Upper lobe of left lung (tissue), 6 donors: ENCODE measurements around the gene LATS2. TPM values are rescaled to one million over a fixed set of nuclear protein-coding genes. Genes with fewer than 3 reads are reported as not detected.

Source experiments
- ATAC-seq, 2 donors: fragments of 200-7000 bp; cut with Tn5 transposase; one replicate each; pipeline ENCODE4 v1.9.1; 2022; ENCODE audit warnings: mild to moderate bottlenecking in 2 of 2, moderate library complexity in 2 of 2; ENCODE audit not compliant: low FRiP score in 2 of 2
- DNase-seq, 2 donors: peaks; one replicate each; pipeline ENCODE4 v3.0.0-alpha.2; 2019 to 2020
- H3K27ac ChIP-seq, 4 donors: fragments of 200-600 bp; sonication (generic); one replicate each; pipeline ENCODE4 v1.5.1; 2016 to 2019
- H3K27me3 ChIP-seq, 4 donors: fragments of 200-600 bp; sonication (generic); one replicate each; pipeline ENCODE4 v1.5.1; 2017 to 2019
- H3K36me3 ChIP-seq, 4 donors: fragments of 200-600 bp; sonication (generic); one replicate each; pipeline ENCODE4 v1.5.1; 2016 to 2019
- H3K4me1 ChIP-seq, 4 donors: fragments of 200-600 bp; sonication (generic); one replicate each; pipeline ENCODE4 v1.5.1; 2018 to 2019
- H3K4me3 ChIP-seq, 4 donors: fragments of 200-600 bp; sonication (generic); one replicate each; pipeline ENCODE4 v1.5.1; 2017 to 2019; ENCODE audit warnings: mild to moderate bottlenecking in 2 of 4, moderate library complexity in 1 of 4
- H3K9me3 ChIP-seq, 4 donors: fragments of 200-600 bp; sonication (generic); one replicate each; pipeline ENCODE4 v1.5.1; 2018 to 2019
- EP300 ChIP-seq, 4 donors: sonication (generic); formaldehyde crosslinking; IDR thresholded peaks; one replicate each; pipeline ENCODE4 v1.5.1; 2017; ENCODE audit warnings: antibody characterized with exemption in 4 of 4, control low read depth in 2 of 4
- POLR2A ChIP-seq, 4 donors: fragments of 450-650 bp; IDR thresholded peaks; one replicate each; pipeline ENCODE4 v1.5.1; 2016 to 2017; ENCODE audit warnings: antibody characterized with exemption in 4 of 4, mild to moderate bottlenecking in 2 of 4
- POLR2AphosphoS5 ChIP-seq, 2 donors: sonication (generic); formaldehyde crosslinking; IDR thresholded peaks; one replicate each; pipeline ENCODE4 v1.5.1; 2017; ENCODE audit warnings: antibody characterized with exemption in 2 of 2
- WGBS, 2 donors: methylation state at CpG; one replicate each; pipeline ENCODE4 v1.1.5; 2017 to 2018; 5-methylcytosine and 5-hydroxymethylcytosine counted together
- total RNA-seq, 6 donors: library from RNA; depleted of rRNA in 4 of 6; stranded (reverse); fragments of >200 nt in 4 of 6; gene quantifications; one replicate each; pipeline versions ENCODE4 v1.1.0 to v1.2.1, GENCODE V29; 2016 to 2021
- TF ChIP-seq, protein P1 (sequence below), 6 experiments: fragments of 450-650 bp in 4 of 6; fragments of 200-600 bp in 2 of 6; sonication (generic) in 2 of 6; IDR thresholded peaks; one replicate each; pipeline ENCODE4 v1.5.1; 2016 to 2019; ENCODE audit warnings: antibody characterized with exemption in 6 of 6
- donor health status: DM: no; HTN: no; CAD: no; lungs with moderate emphysema.
- donor health status: DM: no; HTN: yes; CAD: no; lungs with severe emphysema.

LATS2 gene
- total RNA-seq, result 10 to 100 TPM; 26.2 to 44.4 (median 39.5) TPM

GRCh38 chr13:21061029-21061763 lies at the start of gene LATS2:
LATS2 (minus strand) TSS chr13:21061586; CDS start chr13:21046026, 15,560 bp downstream.
- peak; percentile 96 to 97 for ATAC-seq
- TF ChIP-seq POLR2AphosphoS5 (IDR thresholded peaks at IDR 0.05) (peak; percentile 84 to 93), POLR2A (IDR thresholded peaks at IDR 0.05) (peak; percentile 51 to 97 (median 92)), EP300 (IDR thresholded peaks at IDR 0.05) (peak in 2 of 4 donors; percentile 36 to 51)
- TF ChIP-seq, protein P1, sequence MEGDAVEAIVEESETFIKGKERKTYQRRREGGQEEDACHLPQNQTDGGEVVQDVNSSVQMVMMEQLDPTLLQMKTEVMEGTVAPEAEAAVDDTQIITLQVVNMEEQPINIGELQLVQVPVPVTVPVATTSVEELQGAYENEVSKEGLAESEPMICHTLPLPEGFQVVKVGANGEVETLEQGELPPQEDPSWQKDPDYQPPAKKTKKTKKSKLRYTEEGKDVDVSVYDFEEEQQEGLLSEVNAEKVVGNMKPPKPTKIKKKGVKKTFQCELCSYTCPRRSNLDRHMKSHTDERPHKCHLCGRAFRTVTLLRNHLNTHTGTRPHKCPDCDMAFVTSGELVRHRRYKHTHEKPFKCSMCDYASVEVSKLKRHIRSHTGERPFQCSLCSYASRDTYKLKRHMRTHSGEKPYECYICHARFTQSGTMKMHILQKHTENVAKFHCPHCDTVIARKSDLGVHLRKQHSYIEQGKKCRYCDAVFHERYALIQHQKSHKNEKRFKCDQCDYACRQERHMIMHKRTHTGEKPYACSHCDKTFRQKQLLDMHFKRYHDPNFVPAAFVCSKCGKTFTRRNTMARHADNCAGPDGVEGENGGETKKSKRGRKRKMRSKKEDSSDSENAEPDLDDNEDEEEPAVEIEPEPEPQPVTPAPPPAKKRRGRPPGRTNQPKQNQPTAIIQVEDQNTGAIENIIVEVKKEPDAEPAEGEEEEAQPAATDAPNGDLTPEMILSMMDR (IDR thresholded peaks at IDR 0.05), result peak in 4 of 6 experiments; percentile 8 to 60 (median 36)
- Histone ChIP-seq H3K9me3 (no peaks in the 10 kb centered on the region), H3K27me3 (no peaks in the 10 kb centered on the region), H3K4me3 (peak within 1 kb of the TSS; percentile 70 to 94 (median 80)), H3K36me3 (no peaks in the 10 kb centered on the region), H3K4me1 (peaks cover 18 to 40% (median 33%) of the 10 kb centered on the region in 4 donors), H3K27ac (peak within 1 kb of the TSS; percentile 98 to 100 (median 100))
- 0 to 1% methylated on average over 1 to 23 of the region's 96 CpGs for WGBS, 2 donors
- DNase-seq, result peak; percentile 98 to 99

- no peaks in the 10 kb centered on the region for H3K9me3 ChIP-seq
- no peak for TF ChIP-seq POLR2AphosphoS5 (IDR thresholded peaks at IDR 0.05)
- TF ChIP-seq, protein P1 (IDR thresholded peaks at IDR 0.05), result no peak
- H3K36me3 ChIP-seq, result no peaks in the 10 kb centered on the region
- H3K27me3 ChIP-seq, result no peaks in the 10 kb centered on the region
- ATAC-seq, result no peak
- 84% methylated on average over 7 of the region's 7 CpGs for WGBS, 2 donors
- peak in 1 of 2 donors; percentile 42 for DNase-seq
- H3K27ac ChIP-seq, result no peak overlapping the region
- no peak overlapping the region for H3K4me3 ChIP-seq
- H3K4me1 ChIP-seq, result peaks cover 0 to 4% (median 0%) of the 10 kb centered on the region in 4 donors
Observed at GRCh38 chr13:21109168-21109567, 47.8 kb upstream of the LATS2 start.

DNA sequence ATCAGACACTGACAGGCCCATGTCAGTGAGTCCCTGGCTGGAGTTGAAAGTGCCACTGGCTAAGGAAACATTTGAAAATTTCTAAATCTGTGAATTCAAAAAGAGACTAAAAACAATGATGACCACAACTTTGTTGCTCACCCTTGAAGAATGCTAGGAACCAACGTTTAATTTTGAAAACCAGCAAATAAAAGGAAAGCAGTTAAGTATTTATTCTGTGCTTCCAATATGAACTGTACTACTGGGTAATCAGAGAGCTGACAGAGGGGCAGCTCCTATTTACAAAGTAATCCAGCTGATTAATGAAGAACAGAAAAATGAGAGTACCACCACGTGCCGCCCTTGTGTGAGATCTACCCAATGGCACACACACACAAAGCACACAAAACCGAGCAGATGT lies 44.7 kb upstream of the LATS2 start:
- Histone ChIP-seq H3K27me3 (no peaks in the 10 kb centered on the region), H3K9me3 (no peaks in the 10 kb centered on the region), H3K4me1 (peaks cover 0 to 4% (median 0%) of the 10 kb centered on the region in 4 donors), H3K36me3 (no peaks in the 10 kb centered on the region), H3K27ac (no peak overlapping the region), H3K4me3 (no peak overlapping the region)
- DNase-seq (no peak), ATAC-seq (no peak)
- TF ChIP-seq POLR2A (IDR thresholded peaks at IDR 0.05) (no peak), POLR2AphosphoS5 (IDR thresholded peaks at IDR 0.05) (no peak), EP300 (IDR thresholded peaks at IDR 0.05) (no peak)
- TF ChIP-seq, protein P1 (IDR thresholded peaks at IDR 0.05), result no peak
- 59 to 63% methylated on average over 4 of the region's 4 CpGs for WGBS, 2 donors

DNA sequence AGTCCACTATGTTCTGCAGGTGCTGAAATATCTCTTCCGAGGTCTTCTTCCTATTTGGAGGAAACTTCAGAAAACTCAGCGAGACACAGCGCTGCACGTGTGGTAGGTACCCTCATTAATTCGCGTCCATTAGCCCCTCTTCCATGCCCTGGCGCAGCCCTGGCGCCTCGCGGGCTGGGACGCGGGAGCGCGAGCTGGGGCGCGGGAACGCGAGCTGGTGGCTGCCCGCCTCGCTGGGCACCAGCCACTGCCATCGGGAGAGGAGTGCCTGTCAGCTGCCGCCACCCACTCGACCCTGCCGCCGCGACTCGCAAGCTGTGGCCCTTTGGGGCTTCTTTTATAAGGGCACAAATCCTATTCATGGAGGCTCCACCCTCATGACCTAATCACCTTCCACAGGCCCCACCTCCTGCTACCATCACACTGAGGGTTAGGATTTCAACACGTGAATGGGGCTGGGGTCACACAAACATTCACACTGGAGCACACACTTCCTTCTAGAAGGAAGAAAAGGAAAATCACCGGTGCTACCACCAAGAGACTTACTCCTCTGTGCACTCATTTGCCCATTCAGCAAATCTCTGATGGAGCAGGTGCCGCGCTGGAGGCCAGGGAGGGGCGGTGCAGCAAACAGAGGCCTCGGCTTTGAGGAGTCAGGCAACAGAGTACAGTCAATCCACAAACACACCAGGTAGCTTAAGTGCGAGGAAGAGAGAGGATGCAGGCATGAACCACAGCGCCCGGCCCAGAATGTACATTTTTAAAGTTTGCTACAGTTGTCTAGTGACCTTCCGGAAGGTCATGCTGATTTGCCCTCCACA lies 43.0 kb upstream of the LATS2 start:
- ATAC-seq (no peak), DNase-seq (peak in 1 of 2 donors; percentile 66)
- Histone ChIP-seq H3K27ac (no peak overlapping the region), H3K36me3 (no peaks in the 10 kb centered on the region), H3K4me1 (no peaks in the 10 kb centered on the region), H3K27me3 (no peaks in the 10 kb centered on the region), H3K4me3 (no peak overlapping the region), H3K9me3 (no peaks in the 10 kb centered on the region)
- 94% methylated on average over 30 to 37 of the region's 37 CpGs for WGBS, 2 donors
- TF ChIP-seq, protein P1 (IDR thresholded peaks at IDR 0.05), result no peak
- TF ChIP-seq EP300 (IDR thresholded peaks at IDR 0.05) (no peak), POLR2AphosphoS5 (IDR thresholded peaks at IDR 0.05) (no peak), POLR2A (IDR thresholded peaks at IDR 0.05) (no peak)
